Epidermal melanocyte (primary cell): ENCODE measurements around the gene PRDM16.

Experiments used
- DNase-seq: peaks from one replicate; pipeline ENCODE4 v3.0.0; 2011; ENCODE audit warnings: low spot score; ENCODE audit not compliant: insufficient read length

Gene PRDM16

DNA sequence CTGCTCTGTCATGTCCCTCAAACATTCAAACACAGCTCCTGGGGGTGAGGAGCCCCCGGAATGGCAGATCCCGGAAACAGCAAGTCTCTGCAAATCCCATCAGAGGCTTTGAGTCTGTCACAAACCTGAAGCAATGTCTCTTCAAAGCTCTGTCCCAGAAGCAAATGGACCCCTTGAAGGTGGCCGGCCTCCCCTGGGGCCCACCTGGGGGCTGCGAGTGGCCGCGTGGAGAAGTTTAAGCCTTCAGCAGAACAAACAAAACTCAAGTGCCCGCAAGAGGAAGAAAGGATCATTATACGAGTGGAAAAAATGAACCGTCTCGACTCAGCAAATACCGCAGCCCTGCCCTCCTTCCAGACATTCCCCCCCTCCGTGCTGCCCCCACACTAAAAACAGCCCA, 53.3 kb downstream of the PRDM16 start:
- DNase-seq = no peak

DNA sequence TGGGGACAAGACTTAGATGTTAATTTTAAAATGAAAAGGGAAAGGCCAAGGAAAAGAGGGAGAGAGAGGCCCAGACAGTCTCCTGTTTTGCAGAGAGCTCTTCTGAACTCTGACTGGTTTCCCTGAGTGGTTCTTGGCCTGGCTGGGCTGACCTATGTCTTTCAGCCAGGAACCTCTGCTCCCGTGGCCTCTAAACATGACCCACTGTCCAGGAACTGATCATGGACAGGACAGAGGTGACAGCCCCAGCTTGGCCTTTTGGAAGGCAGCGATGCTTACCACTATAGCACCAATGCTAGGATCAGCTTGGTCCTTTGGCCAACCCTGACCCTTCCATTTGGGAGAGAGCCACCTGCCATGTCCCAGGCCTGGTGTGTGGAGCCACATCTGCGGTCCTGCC, 55.2 kb downstream of the PRDM16 start:
- no peak for DNase-seq

DNA sequence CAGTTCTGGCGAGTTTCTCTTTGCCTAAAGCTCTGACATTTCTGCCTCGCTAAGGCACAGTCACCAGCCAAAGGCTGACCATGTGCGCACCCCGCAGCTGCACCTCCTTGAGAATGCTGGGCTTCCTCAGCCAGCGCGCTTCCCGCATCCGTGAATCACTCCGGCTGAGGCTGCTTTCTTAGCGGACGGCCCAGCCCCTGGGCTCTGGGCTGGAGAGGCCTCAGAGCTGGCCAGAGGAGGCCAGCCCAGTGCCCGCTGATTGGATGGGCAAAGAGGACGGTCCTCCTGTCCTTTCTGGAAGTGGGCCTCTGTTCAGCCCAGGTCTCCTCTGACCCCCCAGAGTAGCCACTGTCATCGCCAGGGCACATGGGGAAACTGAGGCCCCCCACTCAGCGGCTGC, 56.1 kb downstream of the PRDM16 start:
- DNase-seq = no peak

DNA sequence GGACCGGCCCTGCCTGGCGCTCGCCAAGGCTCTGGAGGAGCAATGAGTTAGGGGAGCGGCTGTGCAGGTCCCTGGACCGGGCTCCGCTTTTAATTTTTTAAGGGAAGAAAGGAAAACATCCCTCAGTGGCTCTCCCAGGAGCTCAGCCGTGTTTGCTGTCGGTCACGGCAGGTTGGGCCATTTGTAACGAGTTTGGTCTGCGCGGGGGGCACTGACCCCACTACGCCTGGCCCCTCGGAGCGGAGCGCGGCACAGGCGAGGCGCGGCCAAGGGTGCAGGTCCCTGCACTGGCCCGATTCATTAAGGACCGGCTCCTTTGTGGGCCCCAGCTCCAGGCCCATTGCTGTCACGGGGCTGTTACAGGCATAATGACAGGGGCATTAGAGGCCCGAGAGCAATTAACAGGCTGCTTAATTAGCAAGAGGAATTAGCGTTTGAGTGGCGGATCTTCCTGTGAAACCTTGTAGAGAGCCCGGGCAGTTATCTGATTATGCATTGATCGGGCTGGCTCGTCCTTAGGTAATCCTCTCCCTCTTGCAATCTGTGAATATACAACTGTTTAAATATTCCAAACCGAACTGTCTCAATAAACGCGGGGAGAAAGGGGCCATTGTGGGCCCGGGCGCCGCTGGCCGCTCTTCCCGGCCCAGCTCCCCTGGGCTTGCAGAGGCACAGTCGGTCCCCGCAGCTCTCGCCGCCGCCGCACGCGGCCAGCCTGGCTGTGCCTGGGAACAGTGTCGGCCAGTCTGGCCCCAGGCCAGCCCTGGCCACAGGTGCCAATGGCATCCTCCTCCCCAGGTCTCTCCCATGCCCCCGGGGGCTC, 56.8 kb downstream of the PRDM16 start:
- DNase-seq = no peak

- no peak for DNase-seq
These were observed 58.0 kb downstream of the PRDM16 start for GRCh38 chr1:3126756-3127678.

DNA sequence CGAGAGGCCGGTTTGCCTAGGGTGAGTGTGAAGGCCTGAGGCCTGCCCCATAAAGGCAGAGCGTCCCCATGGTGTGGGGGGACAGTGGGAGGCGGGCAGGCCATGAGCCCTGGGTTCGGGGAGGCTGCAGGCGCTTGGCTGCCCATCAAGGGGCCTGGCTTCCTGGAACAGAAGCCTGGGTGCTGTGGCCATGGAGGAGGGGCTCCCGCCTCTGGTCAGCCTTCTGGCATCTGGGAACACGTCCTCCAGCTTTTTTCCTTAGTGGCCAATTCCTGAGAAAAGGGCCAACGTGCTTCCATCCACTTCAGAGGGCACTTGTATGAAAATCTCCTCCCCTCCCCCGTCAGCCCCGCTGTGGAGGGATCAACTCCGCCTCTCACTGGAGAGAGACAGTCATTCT, 58.7 kb downstream of the PRDM16 start:
- DNase-seq = no peak

- no peak for DNase-seq
These were observed 59.6 kb downstream of the PRDM16 start for GRCh38 chr1:3128431-3129132.

- DNase-seq = no peak
These were observed 60.1 kb downstream of the PRDM16 start for GRCh38 chr1:3129133-3129490.

- DNase-seq = no peak
These were observed 61.3 kb downstream of the PRDM16 start for GRCh38 chr1:3130268-3130667.

- no peak for DNase-seq
These were observed 63.7 kb downstream of the PRDM16 start for GRCh38 chr1:3132660-3133059.

DNA sequence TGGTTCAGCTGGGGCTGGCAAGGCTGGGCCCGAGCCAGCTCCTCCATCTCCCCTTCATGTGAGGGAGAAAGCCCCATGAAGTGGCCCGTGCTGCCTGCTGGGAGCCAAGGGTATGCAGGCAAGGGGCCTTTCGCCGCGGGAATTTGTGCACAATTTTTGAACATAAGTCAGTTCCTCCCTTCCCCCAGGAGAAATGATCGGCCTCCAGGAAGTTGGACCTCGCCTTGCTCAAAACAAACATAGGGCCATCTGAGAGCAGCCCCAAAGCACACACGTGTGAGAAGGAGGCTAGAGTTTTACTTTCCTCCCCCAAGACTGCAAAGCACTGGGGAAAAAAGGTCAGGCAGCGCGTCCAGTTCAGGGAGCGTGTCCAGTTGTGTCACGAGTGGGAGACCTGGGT, 64.7 kb downstream of the PRDM16 start:
- DNase-seq = no peak

GRCh38 chr1:3134381-3135072, 65.5 kb downstream of the PRDM16 start:
- DNase-seq = no peak

GRCh38 chr1:3135073-3135702, 66.2 kb downstream of the PRDM16 start:
- DNase-seq = no peak

DNA sequence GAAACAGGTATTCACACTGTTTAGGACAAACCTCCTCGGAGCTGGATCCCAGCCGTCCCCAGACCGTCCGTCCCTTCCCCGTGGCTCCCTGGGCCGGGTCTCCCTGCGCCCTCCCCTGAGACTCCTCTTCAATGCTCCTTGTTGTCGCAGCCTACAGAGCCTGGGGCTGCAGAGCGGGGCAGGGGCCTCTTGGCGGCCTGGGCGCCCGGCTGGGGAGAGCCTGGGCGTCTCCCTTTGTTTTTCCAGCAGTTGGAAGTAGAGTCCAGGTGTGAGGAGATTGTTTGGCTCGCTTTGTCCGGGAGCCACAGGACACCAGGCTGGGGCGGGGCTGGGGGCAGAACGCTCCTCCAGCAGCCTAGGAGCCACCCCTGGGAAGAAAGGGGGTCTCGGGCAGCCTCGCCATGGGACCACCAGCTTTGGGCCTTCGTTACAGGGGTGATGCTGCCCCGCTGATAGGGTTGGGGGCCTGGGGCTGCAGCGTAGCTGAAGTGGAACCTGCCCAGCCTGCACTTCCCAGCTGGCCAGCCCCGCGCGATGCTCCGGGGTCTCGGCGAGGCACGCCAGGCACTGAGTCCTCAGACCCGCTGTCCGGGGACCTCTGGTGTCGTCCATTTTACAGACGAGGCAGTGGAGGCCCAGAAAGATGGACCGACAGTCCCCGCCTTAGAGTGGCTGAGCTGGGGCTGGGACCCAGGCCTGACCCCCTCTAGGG, 66.9 kb downstream of the PRDM16 start:
- DNase-seq = no peak

DNA sequence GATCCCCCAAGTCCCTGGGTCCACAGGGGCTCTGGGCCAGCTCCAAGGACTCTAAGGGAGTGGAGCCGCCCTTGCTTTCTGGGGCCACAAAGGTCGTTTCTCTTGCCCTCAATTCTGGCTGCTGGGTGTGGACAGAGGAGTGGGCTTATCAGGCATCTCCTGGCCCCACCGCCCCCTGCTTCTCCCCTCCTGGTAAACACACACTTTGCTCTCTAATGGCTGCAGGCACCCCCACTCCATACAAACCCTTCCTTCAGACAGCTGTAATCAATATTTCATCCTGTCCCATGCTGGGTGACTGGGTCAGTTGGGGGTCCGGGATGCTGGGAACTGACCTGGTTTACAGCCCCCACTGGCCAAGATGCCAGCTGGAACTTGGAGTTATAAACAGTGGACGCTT, 67.5 kb downstream of the PRDM16 start:
- no peak for DNase-seq

GRCh38 chr1:3137111-3138100, 68.4 kb downstream of the PRDM16 start:
- no peak for DNase-seq

- DNase-seq = no peak
These were observed 69.7 kb downstream of the PRDM16 start for GRCh38 chr1:3138623-3139151.

- DNase-seq = no peak
These were observed 70.4 kb downstream of the PRDM16 start for GRCh38 chr1:3139451-3139852.

DNA sequence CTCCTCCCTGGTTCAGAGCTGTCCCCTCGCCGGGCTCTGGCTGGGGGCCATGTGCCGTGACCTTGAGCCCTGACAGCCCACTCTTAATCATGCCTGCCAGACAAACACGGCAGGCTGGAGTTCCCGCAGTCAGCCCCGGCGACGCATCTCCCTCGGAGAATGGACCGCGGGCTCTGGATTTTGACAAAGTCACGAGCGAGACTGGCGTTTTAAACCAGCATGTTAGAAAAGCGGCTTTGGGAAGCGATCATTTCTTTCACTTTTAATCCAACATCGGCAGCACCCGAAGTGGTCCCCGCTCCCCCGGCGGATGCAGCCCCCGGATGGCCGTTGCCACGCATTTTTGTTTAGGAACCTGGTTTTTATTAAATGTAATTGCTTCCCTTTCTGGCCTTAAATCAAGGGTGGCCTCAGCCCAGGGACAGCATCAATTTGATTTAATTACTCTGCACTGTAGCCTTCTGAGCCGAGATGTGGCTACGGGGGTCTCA, 70.9 kb downstream of the PRDM16 start:
- DNase-seq = no peak
